Ovary (tissue), 3 donors: Measurements from ENCODE around the gene RASIP1.

ENCODE experiments used
- EP300 ChIP-seq: sonication (generic); formaldehyde crosslinking; IDR thresholded peaks from one replicate; pipeline ENCODE4 v1.6.1; 2017; ENCODE audit warnings: antibody characterized with exemption
- TF ChIP-seq, protein P1 (sequence below), 3 donors: fragments of 450-650 bp in 2 of 3; fragments of 200-600 bp in 1 of 3; IDR thresholded peaks; one replicate each; pipeline versions ENCODE4 v1.5.1 to v1.8.0; 2016 to 2022; ENCODE audit warnings: antibody characterized with exemption in 3 of 3, mild to moderate bottlenecking in 1 of 3
- donor health status: DM: no; HTN: no; CAD: no.

DNA sequence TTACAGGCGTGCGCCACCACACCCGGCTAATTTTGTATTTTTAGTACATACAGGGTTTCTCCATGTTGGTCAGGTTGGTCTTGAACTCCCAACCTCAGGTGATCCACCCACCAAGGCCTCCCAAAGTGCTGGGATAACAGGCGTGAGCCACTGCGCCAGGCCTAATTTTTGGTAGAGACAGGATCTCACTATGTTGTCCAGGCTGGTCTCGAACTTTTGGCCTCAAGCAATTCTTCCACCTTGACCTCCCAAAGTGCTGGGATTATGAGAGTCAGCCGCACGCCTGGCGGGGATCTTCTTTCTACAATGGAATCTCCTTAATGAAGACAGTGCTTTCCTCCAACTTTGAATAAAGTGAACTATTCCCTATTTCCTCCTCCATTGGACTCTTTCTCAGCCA is 5.8 kb downstream of the RASIP1 start:
- no peak for TF ChIP-seq EP300
- TF ChIP-seq, protein P1, sequence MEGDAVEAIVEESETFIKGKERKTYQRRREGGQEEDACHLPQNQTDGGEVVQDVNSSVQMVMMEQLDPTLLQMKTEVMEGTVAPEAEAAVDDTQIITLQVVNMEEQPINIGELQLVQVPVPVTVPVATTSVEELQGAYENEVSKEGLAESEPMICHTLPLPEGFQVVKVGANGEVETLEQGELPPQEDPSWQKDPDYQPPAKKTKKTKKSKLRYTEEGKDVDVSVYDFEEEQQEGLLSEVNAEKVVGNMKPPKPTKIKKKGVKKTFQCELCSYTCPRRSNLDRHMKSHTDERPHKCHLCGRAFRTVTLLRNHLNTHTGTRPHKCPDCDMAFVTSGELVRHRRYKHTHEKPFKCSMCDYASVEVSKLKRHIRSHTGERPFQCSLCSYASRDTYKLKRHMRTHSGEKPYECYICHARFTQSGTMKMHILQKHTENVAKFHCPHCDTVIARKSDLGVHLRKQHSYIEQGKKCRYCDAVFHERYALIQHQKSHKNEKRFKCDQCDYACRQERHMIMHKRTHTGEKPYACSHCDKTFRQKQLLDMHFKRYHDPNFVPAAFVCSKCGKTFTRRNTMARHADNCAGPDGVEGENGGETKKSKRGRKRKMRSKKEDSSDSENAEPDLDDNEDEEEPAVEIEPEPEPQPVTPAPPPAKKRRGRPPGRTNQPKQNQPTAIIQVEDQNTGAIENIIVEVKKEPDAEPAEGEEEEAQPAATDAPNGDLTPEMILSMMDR (IDR thresholded peaks at IDR 0.05) = no peak
